ENCODE measurements around the gene PNRC2.
A peak's percentile ranks its signal among the peaks of the same experiment; 100 is the strongest.

PNRC2 gene

DNA sequence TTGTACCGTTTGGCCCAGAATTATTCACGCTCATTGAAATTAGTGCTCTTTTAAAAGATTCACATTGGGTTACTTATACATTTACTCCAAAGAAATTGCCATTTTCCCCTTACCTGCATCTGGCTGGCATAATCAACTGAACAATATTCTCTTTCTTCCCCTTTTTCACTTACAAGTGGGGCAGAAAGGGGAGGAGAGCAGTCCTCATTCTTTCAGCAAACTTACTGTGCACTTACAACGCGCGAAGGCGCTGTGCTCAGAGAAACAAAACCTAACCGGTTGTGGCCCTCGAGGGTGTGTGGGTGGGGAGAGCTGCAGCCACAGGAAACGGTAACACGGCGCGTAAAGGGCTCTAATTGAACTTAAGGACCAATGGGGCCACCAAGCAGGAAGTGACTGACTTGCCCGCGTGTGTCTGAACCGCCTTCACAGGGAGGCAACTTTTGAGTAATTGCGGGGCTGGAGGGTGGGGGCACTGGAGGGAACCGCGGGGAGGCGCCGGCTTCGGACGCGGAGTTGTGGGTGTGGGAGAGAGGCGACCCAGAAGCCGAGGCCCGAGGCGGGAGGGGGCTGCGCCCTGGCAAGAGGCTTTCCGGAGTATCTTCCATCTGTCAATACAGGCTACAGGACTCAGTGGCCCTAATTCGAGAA lies 693 bp upstream of the PNRC2 start:
- H3K27ac ChIP-seq (ENCODE audit: low read depth, low read length): peak overlapping the region; percentile 98
- peak overlapping the region; percentile 60 for H3K4me3 ChIP-seq (ENCODE audit: insufficient read depth, low read length, poor library complexity, severe bottlenecking)
- H4K20me1 ChIP-seq (ENCODE audit: low read depth, low read length): peaks cover 4% of the 10 kb centered on the region; the same call in 1 of the 2 replicates
- peaks cover 59% of the 10 kb centered on the region for H3F3A ChIP-seq (ENCODE audit: insufficient read depth)
- peak; percentile 41 for TF ChIP-seq CTCF (IDR thresholded peaks at IDR 0.05; ENCODE audit: insufficient read depth, low read length, poor library complexity, severe bottlenecking)
- no peak for TF ChIP-seq EZH2phosphoT487 (conservative IDR thresholded peaks at IDR 0.05; ENCODE audit: low read length)
- H3K9me3 ChIP-seq (ENCODE audit: insufficient read depth, low read length): no peaks in the 10 kb centered on the region
- H2AFZ ChIP-seq (ENCODE audit: low read depth, low read length, severe bottlenecking): peak overlapping the region; percentile 6
- peak overlapping the region; percentile 95 for H3K9ac ChIP-seq (ENCODE audit: low read length)
- no peaks in the 10 kb centered on the region for H3K9me2 ChIP-seq (replicated peaks; ENCODE audit: insufficient read depth, low read length)
- no peaks in the 10 kb centered on the region for H3K27me3 ChIP-seq (ENCODE audit: low read length)
- H3K36me3 ChIP-seq (ENCODE audit: low read length): peaks cover 13% of the 10 kb centered on the region
- peak overlapping the region; percentile 96 for H3K4me2 ChIP-seq (ENCODE audit: low read depth, low read length, poor library complexity, severe bottlenecking)
- peaks cover 20% of the 10 kb centered on the region for H3K79me2 ChIP-seq (ENCODE audit: insufficient read depth, low read length)

DNA sequence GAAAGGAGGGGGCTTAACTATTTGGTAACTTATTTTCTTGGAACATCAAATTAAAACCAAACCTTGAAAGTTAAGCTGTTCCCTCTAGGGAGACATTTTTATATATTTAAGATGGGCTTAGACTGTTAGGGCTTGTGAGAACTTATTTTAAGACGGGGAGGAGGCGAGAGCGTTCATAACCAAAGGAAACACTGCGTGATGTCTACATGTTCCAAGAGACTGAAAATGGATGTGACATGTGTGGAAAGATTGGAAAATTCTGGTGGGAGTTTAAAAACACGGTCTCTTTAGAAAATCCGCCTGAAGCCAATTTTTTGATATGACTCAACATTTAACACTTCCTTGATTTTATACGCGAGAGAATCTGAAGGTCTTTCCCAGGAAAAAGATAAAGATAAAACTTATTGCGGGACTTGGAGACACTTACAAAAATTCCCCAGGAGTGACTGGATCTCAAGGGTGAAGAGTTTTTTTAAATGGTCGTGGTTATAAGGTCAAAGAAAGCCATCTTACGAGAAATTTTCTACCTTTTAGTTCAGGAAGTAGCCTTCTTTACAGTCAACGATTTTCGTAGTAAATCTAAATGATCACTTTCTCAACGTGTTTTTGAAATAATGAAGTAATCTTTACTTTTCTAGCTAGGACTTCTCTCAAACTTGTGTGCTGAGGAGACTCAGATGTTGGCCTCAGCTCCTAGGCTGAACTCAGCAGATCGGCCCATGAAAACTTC lies 828 bp downstream of the PNRC2 start:
- Histone ChIP-seq H3K27me3 (ENCODE audit: low read length) (no peaks in the 10 kb centered on the region), H3K79me2 (ENCODE audit: insufficient read depth, low read length) (peaks cover 20% of the 10 kb centered on the region), H4K20me1 (ENCODE audit: low read depth, low read length) (peaks cover 13% of the 10 kb centered on the region), H3F3A (ENCODE audit: insufficient read depth) (peaks cover 74% of the 10 kb centered on the region), H3K4me3 (ENCODE audit: insufficient read depth, low read length, poor library complexity, severe bottlenecking) (peak overlapping the region; percentile 76), H3K9me3 (ENCODE audit: insufficient read depth, low read length) (no peaks in the 10 kb centered on the region), H2AFZ (ENCODE audit: low read depth, low read length, severe bottlenecking) (no peak overlapping the region), H3K4me2 (ENCODE audit: low read depth, low read length, poor library complexity, severe bottlenecking) (peak overlapping the region; percentile 82), H3K9ac (ENCODE audit: low read length) (peak overlapping the region; percentile 95), H3K36me3 (ENCODE audit: low read length) (peaks cover 24% of the 10 kb centered on the region), H3K27ac (ENCODE audit: low read depth, low read length) (peak overlapping the region; percentile 98), H3K9me2 (replicated peaks; ENCODE audit: insufficient read depth, low read length) (no peaks in the 10 kb centered on the region)
- TF ChIP-seq EZH2phosphoT487 (conservative IDR thresholded peaks at IDR 0.05; ENCODE audit: low read length): no peak
- TF ChIP-seq CTCF (IDR thresholded peaks at IDR 0.05; ENCODE audit: insufficient read depth, low read length, poor library complexity, severe bottlenecking): no peak

GRCh38 chr1:23963617-23964234 lies 4.1 kb downstream of the PNRC2 start:
- peak overlapping the region; percentile 24 for H3K4me2 ChIP-seq (ENCODE audit: low read depth, low read length, poor library complexity, severe bottlenecking)
- H3K4me3 ChIP-seq (ENCODE audit: insufficient read depth, low read length, poor library complexity, severe bottlenecking): no peak overlapping the region
- peaks cover 85% of the 10 kb centered on the region for H3F3A ChIP-seq (ENCODE audit: insufficient read depth)
- peak overlapping the region; percentile 67 for H3K27ac ChIP-seq (ENCODE audit: low read depth, low read length)
- H3K79me2 ChIP-seq (ENCODE audit: insufficient read depth, low read length): peaks cover 37% of the 10 kb centered on the region
- H3K36me3 ChIP-seq (ENCODE audit: low read length): peaks cover 54% of the 10 kb centered on the region
- no peaks in the 10 kb centered on the region for H3K9me3 ChIP-seq (ENCODE audit: insufficient read depth, low read length)
- no peaks in the 10 kb centered on the region for H3K27me3 ChIP-seq (ENCODE audit: low read length)
- peaks cover 45% of the 10 kb centered on the region for H4K20me1 ChIP-seq (ENCODE audit: low read depth, low read length)
- H3K9ac ChIP-seq (ENCODE audit: low read length): no peak overlapping the region
- TF ChIP-seq EZH2phosphoT487 (conservative IDR thresholded peaks at IDR 0.05; ENCODE audit: low read length) (no peak), CTCF (IDR thresholded peaks at IDR 0.05; ENCODE audit: insufficient read depth, low read length, poor library complexity, severe bottlenecking) (no peak)
- H3K9me2 ChIP-seq (replicated peaks; ENCODE audit: insufficient read depth, low read length): no peaks in the 10 kb centered on the region
- no peak overlapping the region for H2AFZ ChIP-seq (ENCODE audit: low read depth, low read length, severe bottlenecking)

Measured in SU-DHL-6 (cell line).